Neural crest cell (in vitro differentiated cells): ENCODE measurements around the gene CABLES2. TPM values are rescaled to one million over a fixed set of nuclear protein-coding genes. Genes with fewer than 3 reads are reported as not detected.

Source experiments
- DNase-seq: peaks from one replicate; pipeline ENCODE4 v3.0.0; 2021; ENCODE audit warnings: low read depth, mixed read lengths, low spot score
- H3K27ac Mint-ChIP-seq: one replicate; pipeline ENCODE4 v1.8.0; 2021; ENCODE audit warnings: mild to moderate bottlenecking, mixed read lengths; ENCODE audit not compliant: unreplicated experiment
- H3K27me3 Mint-ChIP-seq: 2 replicates; pipeline ENCODE4 v1.8.0; 2021; ENCODE audit warnings: low read depth, mild to moderate bottlenecking, mixed read lengths
- H3K36me3 Mint-ChIP-seq: 2 replicates; pipeline ENCODE4 v1.8.0; 2021; ENCODE audit warnings: low read depth, mild to moderate bottlenecking, mixed read lengths
- H3K4me1 Mint-ChIP-seq: 2 replicates; pipeline ENCODE4 v1.8.0; 2021; ENCODE audit warnings: mixed read lengths
- H3K4me3 Mint-ChIP-seq: one replicate; pipeline ENCODE4 v1.8.0; 2021; ENCODE audit warnings: mild to moderate bottlenecking, mixed read lengths
- H3K9me3 Mint-ChIP-seq: 2 replicates; pipeline ENCODE4 v1.8.0; 2021; ENCODE audit warnings: mixed read lengths
- CTCF ChIP-seq: fragments of 200-600 bp; sonication (generic); conservative IDR thresholded peaks from 2 replicates; pipeline ENCODE4 v1.5.0; 2021; ENCODE audit warnings: antibody characterized with exemption, mild to moderate bottlenecking
- total RNA-seq: library from RNA; stranded (reverse); gene quantifications from 2 replicates; pipeline ENCODE4 v1.2.1, GENCODE V29; 2021

CABLES2 gene
- total RNA-seq, 1 donor from 2014 or later, result 26.6 TPM

- no peak for TF ChIP-seq CTCF
- no peak for DNase-seq
- Mint-ChIP-seq H3K4me1 (peaks cover 3% of the 10 kb centered on the region), H3K27me3 (no peaks in the 10 kb centered on the region), H3K9me3 (peaks cover 6% of the 10 kb centered on the region), H3K36me3 (peaks cover 8% of the 10 kb centered on the region), H3K4me3 (no peak overlapping the region), H3K27ac (no peak overlapping the region)
Observed at GRCh38 chr20:62347151-62347404, 60.0 kb downstream of the CABLES2 start.

DNA sequence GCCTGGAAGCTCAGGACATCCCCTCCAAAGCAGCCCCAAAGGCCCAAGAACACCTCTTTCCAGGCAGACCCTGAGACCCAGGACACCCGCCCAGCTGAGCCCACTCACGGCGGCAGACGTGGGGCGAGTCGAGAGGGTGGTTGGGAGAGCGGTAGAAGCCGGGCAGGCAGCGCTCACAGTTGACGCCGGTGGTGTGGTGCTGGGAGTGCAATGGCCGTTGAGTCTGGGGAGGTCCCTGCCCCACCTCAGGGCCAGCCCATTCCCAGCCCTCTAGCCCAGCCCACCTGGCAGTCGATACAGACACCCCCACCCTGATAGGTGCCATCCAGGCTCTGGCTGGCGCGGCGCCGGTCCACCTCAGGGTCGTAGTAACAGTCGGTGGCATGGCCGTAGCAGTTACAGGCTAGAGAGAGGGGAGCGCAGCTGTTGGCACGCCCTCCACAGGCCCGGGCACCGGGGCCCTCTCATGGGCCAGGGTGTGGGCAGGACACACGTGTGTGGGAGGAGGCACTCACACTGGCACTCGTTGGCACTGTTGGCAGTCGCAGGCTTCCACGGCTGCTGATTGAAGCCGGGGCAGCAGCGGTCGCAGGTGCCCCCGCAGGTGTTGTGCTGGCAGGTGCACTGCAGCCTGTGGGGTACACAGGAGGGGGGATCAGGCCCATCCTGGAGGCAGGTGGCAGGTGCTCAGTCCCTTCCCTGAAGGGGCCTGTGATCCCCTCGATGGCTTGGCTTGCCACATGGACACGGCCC lies 60.5 kb downstream of the CABLES2 start:
- peaks cover 3% of the 10 kb centered on the region for H3K4me1 Mint-ChIP-seq
- H3K4me3 Mint-ChIP-seq, result no peak overlapping the region
- TF ChIP-seq CTCF, result no peak
- H3K27me3 Mint-ChIP-seq, result no peaks in the 10 kb centered on the region
- H3K9me3 Mint-ChIP-seq, result peaks cover 6% of the 10 kb centered on the region
- H3K36me3 Mint-ChIP-seq, result peaks cover 8% of the 10 kb centered on the region
- H3K27ac Mint-ChIP-seq, result no peak overlapping the region
- DNase-seq, result no peak

GRCh38 chr20:62345681-62346370 lies 61.3 kb downstream of the CABLES2 start:
- no peak for DNase-seq
- H3K9me3 Mint-ChIP-seq, result peaks cover 6% of the 10 kb centered on the region
- H3K27ac Mint-ChIP-seq, result no peak overlapping the region
- no peaks in the 10 kb centered on the region for H3K27me3 Mint-ChIP-seq
- H3K4me3 Mint-ChIP-seq, result no peak overlapping the region
- peaks cover 8% of the 10 kb centered on the region for H3K36me3 Mint-ChIP-seq
- peaks cover 3% of the 10 kb centered on the region for H3K4me1 Mint-ChIP-seq
- no peak for TF ChIP-seq CTCF

GRCh38 chr20:62344782-62345181 lies 62.3 kb downstream of the CABLES2 start:
- Mint-ChIP-seq H3K36me3 (peaks cover 11% of the 10 kb centered on the region), H3K9me3 (peaks cover 6% of the 10 kb centered on the region), H3K27me3 (no peaks in the 10 kb centered on the region), H3K27ac (no peak overlapping the region), H3K4me1 (peaks cover 6% of the 10 kb centered on the region), H3K4me3 (no peak overlapping the region)
- no peak for DNase-seq
- no peak for TF ChIP-seq CTCF

GRCh38 chr20:62344092-62344491 lies 63.0 kb downstream of the CABLES2 start:
- no peak for DNase-seq
- no peak for TF ChIP-seq CTCF
- H3K36me3 Mint-ChIP-seq, result peaks cover 12% of the 10 kb centered on the region
- peaks cover 3% of the 10 kb centered on the region for H3K9me3 Mint-ChIP-seq
- peaks cover 3% of the 10 kb centered on the region for H3K4me1 Mint-ChIP-seq
- no peak overlapping the region for H3K27ac Mint-ChIP-seq
- no peak overlapping the region for H3K4me3 Mint-ChIP-seq
- no peaks in the 10 kb centered on the region for H3K27me3 Mint-ChIP-seq
